ENCODE data around the gene CDCA7. TPM values are rescaled to one million over a fixed set of nuclear protein-coding genes. Genes with fewer than 3 reads are reported as not detected.
"Not testable (repeated sequence)": the region's sequence is repeated elsewhere in the genome, so short reads cannot be mapped to it uniquely, and the experiment has no call there.

Gene CDCA7
- total and polyA plus RNA-seq, 2 experiments from 2014 or later: 24.2 to 42.3 TPM

DNA sequence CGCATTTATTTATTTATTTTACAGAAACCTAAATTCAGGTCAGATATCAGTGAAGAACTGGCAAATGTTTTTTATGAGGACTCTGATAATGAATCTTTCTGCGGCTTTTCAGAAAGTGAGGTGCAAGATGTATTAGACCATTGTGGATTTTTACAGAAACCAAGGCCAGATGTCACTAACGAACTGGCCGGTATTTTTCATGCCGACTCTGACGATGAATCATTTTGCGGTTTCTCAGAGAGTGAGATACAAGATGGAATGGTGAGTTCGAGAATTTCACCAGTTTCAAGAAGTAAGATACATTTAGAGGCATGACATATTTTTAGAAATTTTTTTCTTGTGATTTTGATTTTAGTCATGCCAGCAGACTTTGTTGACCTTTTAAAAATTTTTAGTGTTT lies 4.6 kb downstream of the CDCA7 start:
- TF ChIP-seq CTCF (IDR thresholded peaks at IDR 0.05; ENCODE audit: low read depth, low read length): no peak
- no peaks in the 10 kb centered on the region for H3K27me3 ChIP-seq

DNA sequence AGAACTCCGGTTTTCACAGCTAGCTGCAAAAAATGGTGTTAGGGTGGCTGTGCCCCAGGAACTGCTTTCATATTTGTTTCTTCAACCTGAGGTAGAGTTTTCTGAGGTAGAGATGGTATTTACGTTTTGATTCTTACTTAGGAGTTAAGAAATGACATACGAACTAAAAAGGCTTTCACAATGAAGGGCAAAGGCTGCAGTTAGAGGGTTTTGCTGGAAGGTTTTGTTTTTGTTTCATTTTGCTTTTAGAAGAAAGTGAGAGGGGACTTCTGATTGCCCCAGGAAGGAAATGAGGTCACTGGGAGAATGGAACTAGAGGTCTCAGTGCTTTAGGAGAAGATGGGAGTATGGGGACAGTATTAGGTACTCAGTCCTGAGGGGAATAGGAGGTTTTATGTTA lies 15.5 kb downstream of the CDCA7 start:
- no peak for DNase-seq (ENCODE audit: low read depth in 1 of 2, low spot score in 1 of 2)
- no peaks in the 10 kb centered on the region for H3K9me3 ChIP-seq (ENCODE audit: low read depth)
- H3K4me3 ChIP-seq: no peak overlapping the region
- H3K36me3 ChIP-seq: peaks cover 34% of the 10 kb centered on the region
- no peak for TF ChIP-seq CTCF (IDR thresholded peaks at IDR 0.05; ENCODE audit: low read depth, low read length)
- no peaks in the 10 kb centered on the region for H3K4me1 ChIP-seq (ENCODE audit: low read depth)
- H3K27me3 ChIP-seq: no peaks in the 10 kb centered on the region
- peak overlapping the region; percentile 40 for H3K27ac ChIP-seq

More for the DNA sequence above, 4.6 kb downstream of the CDCA7 start:
- Histone ChIP-seq H3K36me3 (peaks cover 5% of the 10 kb centered on the region), H3K27ac (peak overlapping the region; percentile 24), H3K4me3 (no peak overlapping the region), H3K9me3 (ENCODE audit: low read depth) (no peaks in the 10 kb centered on the region), H3K4me1 (ENCODE audit: low read depth) (peaks cover 36% of the 10 kb centered on the region)
- peak in 1 of 2 donors; percentile 72 for DNase-seq (ENCODE audit: low read depth in 1 of 2, low spot score in 1 of 2)

DNA sequence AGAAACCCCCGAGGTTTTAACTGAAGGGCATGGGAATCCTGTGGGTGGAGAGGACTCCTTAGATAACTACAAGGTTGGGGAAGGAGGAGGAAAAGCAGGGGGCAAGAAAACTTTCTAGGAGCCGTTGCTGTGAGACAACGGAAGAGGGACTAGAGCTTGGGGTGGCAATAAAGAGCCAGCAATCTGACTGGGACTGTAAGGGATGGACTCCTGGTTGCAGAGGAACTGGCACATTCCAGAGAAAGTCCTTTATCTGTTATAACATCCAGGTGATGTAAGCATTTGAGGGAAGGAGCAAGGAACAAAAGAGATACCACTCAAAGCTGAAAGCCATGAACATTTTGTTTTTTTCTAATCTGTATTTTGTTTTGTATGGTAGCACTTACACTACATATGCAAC lies 16.4 kb downstream of the CDCA7 start:
- Histone ChIP-seq H3K9me3 (ENCODE audit: low read depth) (no peaks in the 10 kb centered on the region), H3K27ac (peak overlapping the region; percentile 40), H3K27me3 (no peaks in the 10 kb centered on the region), H3K4me1 (ENCODE audit: low read depth) (no peaks in the 10 kb centered on the region), H3K4me3 (no peak overlapping the region), H3K36me3 (peaks cover 26% of the 10 kb centered on the region)
- DNase-seq (ENCODE audit: low read depth in 1 of 2, low spot score in 1 of 2): no peak
- no peak for TF ChIP-seq CTCF (IDR thresholded peaks at IDR 0.05; ENCODE audit: low read depth, low read length)

GRCh38 chr2:173373290-173373689 lies 18.6 kb downstream of the CDCA7 start:
- no peak for TF ChIP-seq CTCF (IDR thresholded peaks at IDR 0.05; ENCODE audit: low read depth, low read length)
- DNase-seq (ENCODE audit: low read depth in 1 of 2, low spot score in 1 of 2): no peak
- Histone ChIP-seq H3K36me3 (peaks cover 5% of the 10 kb centered on the region), H3K9me3 (ENCODE audit: low read depth) (no peaks in the 10 kb centered on the region), H3K27ac (no peak overlapping the region), H3K27me3 (no peaks in the 10 kb centered on the region), H3K4me3 (no peak overlapping the region), H3K4me1 (ENCODE audit: low read depth) (no peaks in the 10 kb centered on the region)

DNA sequence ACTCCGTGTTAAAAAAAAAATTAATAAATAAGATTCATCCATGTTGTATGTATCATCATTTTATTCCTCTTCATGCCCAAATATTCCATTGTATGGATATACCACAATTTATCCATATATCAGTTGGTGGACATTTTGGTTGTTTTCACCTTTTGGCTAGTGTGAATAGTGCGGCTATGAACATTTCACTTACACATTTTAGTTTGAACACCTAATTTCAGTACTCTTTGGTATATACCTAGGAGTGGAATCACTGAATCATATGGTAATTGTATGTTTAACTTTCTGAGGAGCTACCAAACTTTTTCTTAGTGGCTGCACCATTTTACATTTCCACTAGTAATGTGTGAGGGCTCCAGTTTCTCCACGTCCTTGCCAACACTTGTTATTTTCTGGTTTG lies 20.0 kb downstream of the CDCA7 start:
- H3K4me3 ChIP-seq: no peak overlapping the region
- H3K27me3 ChIP-seq: no peaks in the 10 kb centered on the region
- no peak for DNase-seq (ENCODE audit: low read depth in 1 of 2, low spot score in 1 of 2)
- TF ChIP-seq CTCF (IDR thresholded peaks at IDR 0.05; ENCODE audit: low read depth, low read length): no peak
- H3K4me1 ChIP-seq (ENCODE audit: low read depth): no peaks in the 10 kb centered on the region
- no peaks in the 10 kb centered on the region for H3K9me3 ChIP-seq (ENCODE audit: low read depth)
- no peaks in the 10 kb centered on the region for H3K36me3 ChIP-seq
- no peak overlapping the region for H3K27ac ChIP-seq

DNA sequence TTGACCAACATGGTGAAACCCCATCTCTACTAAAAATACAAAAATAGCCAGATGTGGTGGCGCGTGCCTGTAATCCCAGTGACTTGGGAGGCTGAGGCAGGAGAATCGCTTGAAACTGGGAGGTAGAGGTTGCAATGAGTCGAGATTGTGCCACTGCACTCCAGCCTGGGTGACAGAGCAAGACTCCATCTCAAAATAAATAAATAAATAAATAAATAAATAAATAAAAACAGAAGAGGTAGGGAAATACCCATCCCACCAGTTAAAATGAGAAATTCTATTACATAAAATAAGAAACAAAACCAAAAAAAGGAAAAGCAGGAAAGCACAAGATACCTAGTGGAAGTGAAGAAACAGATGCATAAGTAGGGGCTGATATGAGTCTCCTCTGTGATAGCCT lies 30.9 kb downstream of the CDCA7 start:
- not testable (repeated sequence) for H3K9me3 ChIP-seq (ENCODE audit: low read depth); H3K27ac ChIP-seq; H3K36me3 ChIP-seq; H3K27me3 ChIP-seq; H3K4me3 ChIP-seq; DNase-seq (ENCODE audit: low read depth in 1 of 2, low spot score in 1 of 2)
- peaks cover 20% of the 10 kb centered on the region for H3K4me1 ChIP-seq (ENCODE audit: low read depth)

Measured in cardiac muscle cell (in vitro differentiated cells and primary cell).